Kidney (tissue), 14 donors: Measurements from ENCODE around the gene UMOD. TPM values are rescaled to one million over a fixed set of nuclear protein-coding genes. Genes with fewer than 3 reads are reported as not detected.

Experiments
- DNase-seq, 5 donors: peaks; one replicate each; pipeline ENCODE4 v3.0.0-alpha.2; 2013 to 2020
- FAIRE-seq: peaks from 2 replicates; lab custom pipeline; 2012; peaks lifted over from hg19 to GRCh38; lab: Jason Lieb, UNC
- H3K27ac ChIP-seq, 2 donors: one replicate each; pipeline ENCODE4 v1.7.0; 2013; ENCODE audit warnings: low read depth in 2 of 2, low read length in 2 of 2, inconsistent platforms in 1 of 2
- H3K27me3 ChIP-seq: one replicate; pipeline ENCODE4 v1.7.1; 2013; ENCODE audit warnings: low read length, inconsistent platforms; ENCODE audit not compliant: control insufficient read depth, insufficient read depth
- H3K36me3 ChIP-seq, 3 donors: one replicate each; pipeline versions ENCODE4 v1.7.0 to v1.7.1; 2013; ENCODE audit warnings: low read length in 3 of 3, control low read depth in 1 of 3, inconsistent platforms in 1 of 3; ENCODE audit not compliant: insufficient read depth in 3 of 3, control insufficient read depth in 2 of 3
- H3K4me1 ChIP-seq, 3 donors: one replicate each; pipeline versions ENCODE4 v1.7.0 to v1.7.1; 2013; ENCODE audit warnings: low read length in 3 of 3, inconsistent platforms in 1 of 3, low read depth in 1 of 3; ENCODE audit not compliant: control insufficient read depth in 2 of 3, insufficient read depth in 2 of 3
- H3K4me3 ChIP-seq, 3 donors: one replicate each; pipeline versions ENCODE4 v1.7.0 to v1.8.1; 2013; ENCODE audit warnings: low read length in 3 of 3, control low read depth in 1 of 3, inconsistent platforms in 1 of 3
- H3K9ac ChIP-seq, 3 donors: one replicate each; pipeline versions ENCODE4 v1.7.0 to v1.7.1; 2013; ENCODE audit warnings: low read length in 3 of 3, control low read depth in 1 of 3, inconsistent platforms in 1 of 3
- H3K9me3 ChIP-seq, 3 donors: one replicate each; pipeline versions ENCODE4 v1.7.0 to v1.7.1; 2013; ENCODE audit warnings: low read length in 3 of 3, control low read depth in 1 of 3, inconsistent platforms in 1 of 3; ENCODE audit not compliant: control insufficient read depth in 2 of 3, insufficient read depth in 1 of 3
- CTCF ChIP-seq: IDR thresholded peaks from 3 replicates; pipeline ENCODE4 v1.5.1; 2012; ENCODE audit warnings: mild to moderate bottlenecking, moderate library complexity, borderline replicate concordance; ENCODE audit not compliant: insufficient read depth; ENCODE audit errors: extremely low read depth
- intact Hi-C: fragments of 100-400 bp; cut with DNase I; formaldehyde crosslinking; loops from one replicate; pipeline ENCODE4 v1.11.1; 2022
- polyA plus RNA-seq: library from polyadenylated mRNA; stranded (reverse); fragments of 350-450 nt; fragmentation: Illumina TruSeq; extraction: RNeasy Lipid Tissue Mini Kit (QIAGEN cat#74804); gene quantifications from one replicate; pipeline ENCODE4 v1.2.3, GENCODE V29; 2014; ENCODE audit warnings: low read depth, low replicate concordance; ENCODE audit not compliant: insufficient read depth
- total RNA-seq: library from RNA; stranded (reverse); fragmentation: NEBNext Ultra II Directional; extraction: Animal tissue kit (Norgen Biotek cat#: 25700); gene quantifications from one replicate; pipeline ENCODE4 v1.2.1, GENCODE V29; 2021
- donor health status: control.
- donor health status: control.
- donor health status: control.
- donor health status: control.
- donor health status: control.
- donor health status: DM: yes; HTN: yes; CAD: no.
- donor health status: Normal renal cell carcinoma (clear cell type).

Gene UMOD
- total and polyA plus RNA-seq, 2 donors from 2014 or later, result 65.7 to 4,168 TPM

GRCh38 chr16:20336955-20337354, 15.6 kb downstream of the UMOD start:
- TF ChIP-seq CTCF, result no peak
- Histone ChIP-seq H3K4me3 (no peak overlapping the region), H3K27me3 (no peaks in the 10 kb centered on the region), H3K27ac (no peak overlapping the region), H3K9ac (no peak overlapping the region), H3K36me3 (no peaks in the 10 kb centered on the region), H3K4me1 (no peaks in the 10 kb centered on the region), H3K9me3 (no peaks in the 10 kb centered on the region)
- DNase-seq, result no peak
- intact Hi-C loops, result no loop called here
- FAIRE-seq, result no peak

GRCh38 chr16:20334396-20334795, 18.1 kb downstream of the UMOD start:
- no peak overlapping the region for H3K9ac ChIP-seq
- H3K9me3 ChIP-seq, result no peaks in the 10 kb centered on the region
- intact Hi-C loops, result no loop called here
- H3K4me3 ChIP-seq, result no peak overlapping the region
- H3K36me3 ChIP-seq, result no peaks in the 10 kb centered on the region
- DNase-seq (no peak), FAIRE-seq (no peak)
- H3K4me1 ChIP-seq, result no peaks in the 10 kb centered on the region
- no peak for TF ChIP-seq CTCF
- no peaks in the 10 kb centered on the region for H3K27me3 ChIP-seq
- no peak overlapping the region for H3K27ac ChIP-seq

GRCh38 chr16:20333120-20333519, 19.4 kb downstream of the UMOD start:
- H3K27ac ChIP-seq, result no peak overlapping the region

More at GRCh38 chr16:20333120-20333519, 19.4 kb downstream of the UMOD start:
- TF ChIP-seq CTCF, result no peak
- Histone ChIP-seq H3K27me3 (no peaks in the 10 kb centered on the region), H3K9ac (no peak overlapping the region), H3K4me1 (no peaks in the 10 kb centered on the region), H3K4me3 (no peak overlapping the region), H3K9me3 (no peaks in the 10 kb centered on the region), H3K36me3 (no peaks in the 10 kb centered on the region)
- no peak for DNase-seq
- FAIRE-seq, result no peak
- intact Hi-C loops, result no loop called here
